ENCODE results near the gene OTOF.

- TF ChIP-seq CTCF (IDR thresholded peaks at IDR 0.05; ENCODE audit: low read depth, low read length) (no peak), EZH2phosphoT487 (IDR thresholded peaks at IDR 0.05; ENCODE audit: low read depth) (no peak)
Observed at GRCh38 chr2:26510344-26510973, 32.5 kb upstream of the OTOF start.
